Psoas muscle (tissue), 8 donors: ENCODE measurements around the gene PRPSAP1. TPM values are rescaled to one million over a fixed set of nuclear protein-coding genes. Genes with fewer than 3 reads are reported as not detected.

ENCODE experiments used
- ATAC-seq, 4 donors: fragments of 200-7000 bp; cut with Tn5 transposase; one replicate each; pipeline ENCODE4 v1.9.1; 2020; ENCODE audit warnings: moderate library complexity in 3 of 4, mild to moderate bottlenecking in 2 of 4
- DNase-seq, 2 donors: peaks; one replicate each; pipeline ENCODE4 v3.0.0-alpha.2; 2020
- H3K27ac ChIP-seq: fragments of 200-600 bp; one replicate; pipeline ENCODE4 v1.8.0; 2022
- H3K27me3 ChIP-seq, 3 donors: fragments of 200-600 bp in 1 of 3; one replicate each; pipeline versions ENCODE4 v1.6.1 to v1.8.0; 2013 to 2022; ENCODE audit warnings: low read length in 2 of 3, mild to moderate bottlenecking in 2 of 3, moderate library complexity in 1 of 3; ENCODE audit not compliant: insufficient read depth in 3 of 3
- H3K36me3 ChIP-seq, 2 donors: fragments of 200-600 bp in 1 of 2; one replicate each; pipeline versions ENCODE4 v1.6.1 to v1.8.0; 2013 to 2022; ENCODE audit warnings: low read depth in 1 of 2, mild to moderate bottlenecking in 1 of 2, moderate library complexity in 1 of 2; ENCODE audit not compliant: insufficient read depth in 1 of 2
- H3K4me1 ChIP-seq: fragments of 200-600 bp; one replicate; pipeline ENCODE4 v1.8.0; 2022
- H3K4me3 ChIP-seq: fragments of 200-600 bp; one replicate; pipeline ENCODE4 v1.8.0; 2022; ENCODE audit warnings: mild to moderate bottlenecking
- H3K9me3 ChIP-seq: fragments of 200-600 bp; one replicate; pipeline ENCODE4 v1.8.0; 2022
- CTCF ChIP-seq: fragments of 200-600 bp; IDR thresholded peaks from one replicate; pipeline ENCODE4 v1.8.0; 2022; ENCODE audit warnings: antibody characterized with exemption
- WGBS, 3 donors: extraction: QIAGEN DNeasy Blood & Tissue Kit; methylation state at CpG; one replicate each; pipeline versions ENCODE4 v1.1.6 to v1.1.7; 2013; 5-methylcytosine and 5-hydroxymethylcytosine counted together
- intact Hi-C, 2 donors: fragments of 100-400 bp; cut with DNase I; formaldehyde crosslinking; loops; one replicate each; pipeline versions ENCODE4 v1.11.0 to v1.14.2; 2022
- polyA plus RNA-seq, 3 donors: library from polyadenylated mRNA; stranded (reverse); fragments of 200-250 nt; gene quantifications; one replicate each; pipeline ENCODE4 v1.2.3, GENCODE V29; 2013
- total RNA-seq, 4 donors: library from RNA; stranded (reverse); fragmentation: NEBNext Ultra II Directional in 2 of 4; extraction: Animal tissue kit (Norgen Biotek cat#: 25700) in 2 of 4; gene quantifications; one replicate each; pipeline versions ENCODE4 v1.2.1 to v1.2.4, GENCODE V29; 2021 to 2023
- donor health status: healthy with polysubstance abuse.
- donor health status: DM: no; HTN: no; CAD: no; lungs with moderate emphysema.
- donor health status: Bipolar disorder and iron deficiency.
- donor health status: healthy.
- donor health status: DM: yes; HTN: yes; CAD: no.
- donor health status: DM: no; HTN: no; CAD: no.
- donor health status: DM: no; HTN: no; CAD: no.
- donor health status: DM: yes; HTN: yes; CAD: no.

Gene PRPSAP1
- total and polyA plus RNA-seq, 7 donors = 9.5 to 24.7 (median 17.8) TPM

- no peak overlapping the region for H3K4me3 ChIP-seq
- no peak overlapping the region for H3K27ac ChIP-seq
- 92 to 97% (median 93%) methylated on average over 5 of the region's 5 CpGs for WGBS, 3 donors
- H3K4me1 ChIP-seq = no peaks in the 10 kb centered on the region
- peaks cover 0 to 8% of the 10 kb centered on the region in 2 donors for H3K36me3 ChIP-seq
- ATAC-seq = no peak
- H3K27me3 ChIP-seq = no peaks in the 10 kb centered on the region
- TF ChIP-seq CTCF = no peak
- intact Hi-C loops = loop anchor here (2.0 to 10.0 kb wide), 4 partner anchors 20 to 382 kb away; no protein-coding TSS in a partner anchor
- no peaks in the 10 kb centered on the region for H3K9me3 ChIP-seq
- DNase-seq = no peak
Observed at GRCh38 chr17:76296889-76297288, 56.8 kb downstream of the PRPSAP1 start.

GRCh38 chr17:76296186-76296585, 57.5 kb downstream of the PRPSAP1 start:
- TF ChIP-seq CTCF = no peak
- Histone ChIP-seq H3K9me3 (no peaks in the 10 kb centered on the region), H3K27me3 (no peaks in the 10 kb centered on the region), H3K27ac (no peak overlapping the region), H3K36me3 (peaks cover 0 to 12% of the 10 kb centered on the region in 2 donors), H3K4me3 (no peak overlapping the region), H3K4me1 (no peaks in the 10 kb centered on the region)
- intact Hi-C loops = loop anchor here (2.0 to 10.0 kb wide), 4 partner anchors 19 to 381 kb away; no protein-coding TSS in a partner anchor
- ATAC-seq (no peak), DNase-seq (no peak)
- WGBS, 3 donors = 31 to 41% (median 33%) methylated on average over 4 of the region's 4 CpGs

- Histone ChIP-seq H3K4me3 (no peak overlapping the region), H3K27me3 (no peaks in the 10 kb centered on the region), H3K27ac (no peak overlapping the region), H3K36me3 (peaks cover 0 to 18% of the 10 kb centered on the region in 2 donors), H3K9me3 (no peaks in the 10 kb centered on the region), H3K4me1 (no peaks in the 10 kb centered on the region)
- ATAC-seq = no peak
- 81 to 86% (median 84%) methylated on average over 7 of the region's 7 CpGs for WGBS, 3 donors
- TF ChIP-seq CTCF = no peak
- intact Hi-C loops = loop anchor here (10.0 kb wide), 2 partner anchors 278 to 378 kb away; no protein-coding TSS in a partner anchor
- no peak for DNase-seq
Observed at GRCh38 chr17:76293106-76293505, 60.6 kb downstream of the PRPSAP1 start.

- Histone ChIP-seq H3K27me3 (no peaks in the 10 kb centered on the region), H3K4me3 (no peak overlapping the region), H3K36me3 (peaks cover 0 to 18% of the 10 kb centered on the region in 2 donors), H3K9me3 (no peaks in the 10 kb centered on the region), H3K27ac (no peak overlapping the region), H3K4me1 (no peaks in the 10 kb centered on the region)
- intact Hi-C loops = loop anchor here (10.0 kb wide), 2 partner anchors 278 to 378 kb away; no protein-coding TSS in a partner anchor
- WGBS, 3 donors = 72 to 87% (median 75%) methylated on average over 4 of the region's 4 CpGs
- no peak for ATAC-seq
- DNase-seq = no peak
- no peak for TF ChIP-seq CTCF
Observed at GRCh38 chr17:76292567-76292966, 61.1 kb downstream of the PRPSAP1 start.
